COR-L47 (cell line): Measurements from ENCODE around the gene PPID.
A peak's percentile ranks its signal among the peaks of the same experiment; 100 is the strongest.
"Not testable (repeated sequence)": the region's sequence is repeated elsewhere in the genome, so short reads cannot be mapped to it uniquely, and the experiment has no call there.

Experiments
- DNase-seq: peaks from one replicate; lab custom pipeline; 2025; lab: John Stamatoyannopoulos, UW

PPID gene

DNA sequence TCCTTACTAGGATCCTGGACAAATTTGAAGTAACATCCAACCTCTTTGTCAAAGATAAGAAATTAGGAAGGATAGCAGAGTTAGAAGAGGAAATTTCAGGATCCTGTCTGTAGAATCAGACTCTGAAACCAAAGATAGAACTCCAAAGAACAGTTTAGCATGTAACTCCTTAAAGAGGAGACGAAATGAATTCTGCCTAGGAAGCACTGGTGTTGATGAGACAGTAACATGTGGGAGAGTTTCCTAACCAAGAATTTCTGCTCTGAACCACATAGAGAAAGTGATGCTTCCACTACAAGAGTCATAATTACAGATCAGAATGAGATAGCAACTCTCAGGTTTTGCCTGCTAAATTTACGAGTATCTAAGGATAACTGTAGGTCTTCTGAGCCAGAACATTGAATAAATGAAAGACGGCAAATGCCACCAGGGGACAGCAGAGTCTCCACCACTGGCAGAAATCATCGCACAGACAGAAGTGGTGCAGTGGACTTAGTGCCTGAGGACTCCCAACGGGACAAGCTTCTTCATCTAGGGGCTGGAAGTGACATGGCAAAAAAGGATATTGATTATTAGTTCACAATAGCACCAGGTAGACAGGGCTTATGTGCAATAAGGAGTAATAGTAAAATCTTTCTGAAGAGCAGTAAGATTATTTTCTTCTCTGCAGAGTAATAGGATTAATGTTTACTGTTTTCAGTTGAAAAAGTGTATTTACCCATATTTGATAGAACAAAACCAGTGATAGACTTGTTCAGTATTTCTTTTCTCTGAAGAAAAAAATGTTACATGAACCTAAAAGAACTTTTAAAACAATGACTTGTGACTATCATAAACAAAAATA lies 6.7 kb upstream of the PPID start:
- DNase-seq, result peak; percentile 39

DNA sequence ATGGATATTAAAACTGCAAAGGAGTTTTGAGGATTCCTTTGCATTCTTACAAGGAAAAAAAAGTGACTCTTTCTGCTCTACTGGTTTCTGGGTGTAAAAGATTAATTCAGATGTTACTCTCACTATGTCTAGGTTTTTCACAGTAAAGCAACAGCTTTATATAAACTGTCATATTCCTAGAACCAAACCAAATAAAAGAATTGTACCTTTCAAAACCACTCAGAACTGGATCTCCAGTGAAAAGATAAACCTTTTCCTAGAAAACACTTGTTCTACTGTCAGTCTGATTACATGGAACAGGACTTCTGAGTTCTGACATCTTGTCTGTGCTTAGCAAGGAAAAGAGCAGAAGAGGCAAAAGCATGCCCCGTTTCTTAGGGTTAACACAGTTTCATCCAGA lies 5.0 kb upstream of the PPID start:
- no peak for DNase-seq

DNA sequence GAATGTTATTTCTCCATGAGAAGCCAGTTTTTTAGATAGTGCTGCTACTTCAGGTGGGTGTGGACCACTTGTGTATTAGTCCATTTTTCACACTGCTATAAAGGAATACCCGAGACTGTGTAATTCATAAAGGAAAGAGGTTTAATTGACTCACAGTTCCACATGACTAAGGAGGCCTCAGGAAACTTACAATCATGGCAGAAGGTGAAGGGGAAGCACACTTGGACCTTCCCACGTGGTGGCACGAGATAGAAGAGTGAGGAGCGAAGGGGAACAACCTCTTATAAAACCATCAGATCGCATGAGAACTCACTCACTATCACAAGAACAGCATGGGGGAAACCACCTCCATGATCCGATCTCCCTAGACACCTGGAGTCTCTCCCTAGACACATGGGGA lies 3.4 kb upstream of the PPID start:
- DNase-seq, result no peak

DNA sequence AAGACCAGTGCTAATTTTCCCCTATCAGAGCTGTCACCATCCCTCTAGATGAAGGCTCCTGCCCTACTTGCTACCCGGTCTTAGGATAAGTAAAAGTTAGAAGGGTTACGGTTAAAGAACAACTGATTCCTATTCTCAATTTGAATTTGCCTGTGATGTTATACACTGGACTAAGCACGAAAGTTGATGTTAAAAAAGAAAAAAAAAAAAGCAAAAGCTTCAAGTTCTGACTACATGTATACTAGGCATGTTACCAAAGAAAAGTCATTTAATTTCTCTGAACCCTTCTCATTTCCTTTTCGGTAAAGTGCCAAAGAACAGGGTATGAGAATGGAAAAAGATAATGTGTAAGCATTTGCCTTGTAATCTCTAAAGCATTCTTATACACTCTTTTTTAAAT lies 1.4 kb upstream of the PPID start:
- DNase-seq, result no peak

DNA sequence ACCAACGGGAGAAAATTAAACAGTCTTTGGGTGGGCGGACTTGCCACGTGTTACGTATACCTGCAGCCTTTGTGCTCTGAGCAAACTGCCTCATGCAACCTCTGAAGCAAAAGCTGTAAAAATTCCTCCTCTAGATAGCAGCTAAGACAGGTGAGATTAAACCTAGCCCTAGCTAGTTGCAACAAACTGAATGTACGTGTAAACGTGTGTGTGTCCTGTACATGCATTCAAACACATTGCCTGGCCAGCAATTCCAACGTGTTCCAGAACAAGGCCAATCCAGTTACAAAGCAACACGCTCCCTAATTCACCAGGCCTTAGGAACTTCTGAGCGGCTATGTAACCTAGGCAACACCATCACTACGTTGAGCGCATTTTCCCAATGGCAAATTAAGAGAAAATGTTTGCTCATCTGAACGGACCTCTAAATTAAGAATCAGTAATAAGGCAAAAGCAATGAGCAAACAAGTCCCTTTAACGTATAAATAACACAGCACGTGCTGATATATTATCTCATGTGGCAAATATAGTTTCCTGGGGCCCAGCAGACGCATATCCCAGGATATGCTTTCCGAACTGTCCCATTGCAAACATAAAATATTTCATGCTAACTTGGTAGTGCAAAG lies 792 bp downstream of the PPID start:
- DNase-seq, result peak; percentile 15

DNA sequence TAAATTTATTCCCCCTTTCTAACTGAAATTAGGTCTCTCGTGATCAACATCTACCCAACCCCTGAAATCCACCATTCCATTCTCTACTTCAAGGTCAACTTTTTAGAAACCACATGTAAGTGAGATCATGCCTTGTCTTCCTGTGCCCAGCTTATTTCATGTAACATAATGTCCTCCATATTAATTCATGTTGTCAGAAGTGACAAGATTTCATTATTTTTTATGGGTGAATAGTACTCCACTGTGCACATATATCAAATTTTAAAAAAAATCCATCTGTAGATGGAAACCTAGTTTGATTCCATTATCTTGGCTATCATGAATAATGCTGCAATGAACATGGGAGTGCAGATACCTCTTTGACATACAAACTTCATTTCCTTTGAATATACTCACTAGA lies 1.5 kb downstream of the PPID start:
- DNase-seq, result no peak

DNA sequence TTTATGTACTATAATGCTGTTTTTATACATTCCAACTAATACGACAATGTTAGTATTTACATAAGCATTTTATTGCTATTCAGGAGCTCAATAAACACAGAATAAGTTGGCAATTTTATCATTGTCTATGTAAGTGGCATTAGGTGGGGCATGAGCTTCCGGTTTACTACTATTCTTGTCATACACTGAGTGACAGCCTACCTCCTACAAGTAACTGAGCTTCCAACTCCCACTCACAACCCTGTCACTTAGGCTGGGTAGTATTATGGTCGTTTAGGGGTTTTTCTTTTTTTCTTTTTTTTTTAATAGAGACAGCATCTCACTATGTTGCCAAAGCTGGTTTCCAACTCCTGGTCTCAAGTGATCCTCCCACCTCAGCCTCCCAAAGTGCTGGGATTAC lies 7.4 kb downstream of the PPID start:
- DNase-seq, result no peak

DNA sequence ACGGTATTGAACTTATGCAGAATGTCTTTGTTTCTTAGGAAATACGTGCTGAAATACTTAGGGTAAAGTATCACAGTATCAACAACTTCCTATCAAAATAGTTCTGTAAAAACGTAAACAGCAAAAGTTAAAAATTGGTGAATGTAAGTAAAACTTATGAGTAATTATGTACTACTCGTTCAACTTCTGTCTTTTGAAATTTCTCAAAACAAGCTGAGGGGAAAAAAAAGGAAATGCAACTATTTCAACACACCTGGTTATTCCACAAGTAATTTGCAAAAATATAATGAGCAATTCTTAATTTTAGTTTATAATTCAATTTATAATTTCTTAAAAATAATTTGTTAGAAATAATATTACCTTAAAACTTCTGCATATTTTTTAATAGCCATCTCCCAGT lies 8.3 kb downstream of the PPID start:
- DNase-seq, result no peak

DNA sequence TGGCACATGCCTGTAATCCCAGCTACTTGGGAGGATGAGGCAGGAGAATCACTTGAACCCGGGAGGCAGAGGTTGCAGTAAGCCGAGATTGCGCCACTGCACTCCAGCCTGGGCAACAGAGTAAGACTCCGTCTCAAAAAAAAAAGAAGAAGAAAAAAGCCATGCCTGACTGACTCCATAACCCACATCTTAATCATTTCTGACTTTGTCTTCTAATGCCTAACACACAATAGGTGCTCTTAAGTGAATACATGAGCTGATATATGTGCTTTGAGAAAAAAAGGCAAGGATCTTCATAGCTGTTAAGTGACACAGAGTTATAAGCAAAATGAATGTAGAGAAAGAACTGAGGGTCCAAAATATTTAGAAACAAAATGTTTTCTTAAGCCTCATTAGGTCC lies 10.6 kb downstream of the PPID start:
- not testable (repeated sequence) for DNase-seq

DNA sequence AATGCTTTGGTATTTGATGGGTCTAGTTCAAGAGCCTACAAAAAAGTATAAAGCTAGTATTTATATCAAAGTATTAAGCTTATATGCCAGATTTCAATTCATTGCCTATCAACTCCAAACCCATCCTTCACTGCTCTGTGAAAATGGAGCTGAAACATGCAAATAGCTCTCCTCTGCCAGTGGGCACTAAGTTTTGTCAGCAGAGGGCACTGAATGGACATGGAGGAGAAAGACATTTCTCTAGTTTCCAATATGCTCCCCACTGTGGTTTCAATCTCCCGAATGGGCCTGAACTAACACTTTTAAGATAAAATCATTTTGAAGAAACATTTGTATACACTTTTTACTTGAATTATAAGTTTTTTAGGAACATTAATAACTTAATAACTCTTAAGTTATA lies 12.4 kb downstream of the PPID start:
- no peak for DNase-seq

DNA sequence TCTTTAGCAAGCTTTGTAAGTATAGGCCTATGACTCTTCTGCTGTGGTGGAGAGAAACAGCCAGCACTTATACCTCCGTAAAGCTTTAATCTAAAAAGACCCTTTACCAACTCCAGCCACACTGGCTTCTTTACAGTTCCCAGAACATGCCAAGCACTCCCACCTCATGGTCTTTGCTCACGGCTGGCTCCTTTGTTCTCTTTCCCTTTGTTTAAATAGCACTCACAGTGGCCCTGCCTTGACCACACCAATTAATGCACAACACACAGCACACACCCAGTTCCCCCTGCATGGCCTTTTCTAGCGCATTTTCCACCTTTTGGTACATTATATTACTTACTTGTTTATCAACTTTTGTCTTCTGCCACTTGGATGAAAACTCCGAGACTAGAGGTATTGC lies 18.9 kb downstream of the PPID start:
- peak; percentile 16 for DNase-seq

DNA sequence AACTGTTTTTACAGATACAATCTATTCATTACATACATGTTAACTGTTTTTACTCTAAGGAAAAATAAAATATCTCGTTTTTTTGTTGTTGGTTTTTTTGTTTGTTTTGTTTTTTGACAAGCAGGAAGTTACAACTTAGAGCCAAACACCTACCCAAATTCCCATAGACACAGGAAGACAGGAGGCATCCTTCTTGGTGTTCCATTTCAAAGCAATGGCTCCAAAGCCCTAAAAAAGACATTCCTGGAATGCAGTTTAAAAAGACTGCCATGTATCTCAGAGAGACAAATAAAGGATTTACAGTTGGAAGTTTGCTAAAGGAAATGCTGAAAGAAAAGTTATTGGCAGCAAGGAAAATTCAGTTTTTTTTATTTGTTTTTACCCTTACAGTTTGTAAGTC lies 34.4 kb downstream of the PPID start:
- DNase-seq, result no peak

DNA sequence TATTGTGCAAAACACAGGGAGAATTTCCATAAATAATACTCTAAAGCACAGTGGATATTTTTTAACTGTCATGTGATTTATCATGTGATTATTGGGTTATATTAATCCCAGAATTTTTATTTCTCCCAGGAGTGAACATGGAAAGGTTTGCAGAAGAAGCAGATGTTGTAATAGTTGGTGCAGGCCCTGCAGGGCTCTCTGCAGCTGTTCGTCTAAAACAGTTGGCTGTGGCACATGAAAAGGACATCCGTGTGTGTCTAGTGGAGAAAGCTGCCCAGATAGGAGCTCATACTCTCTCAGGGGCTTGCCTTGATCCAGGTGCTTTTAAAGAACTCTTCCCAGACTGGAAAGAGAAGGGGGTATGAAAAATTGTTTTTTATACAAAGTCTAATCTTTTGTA lies 41.1 kb downstream of the PPID start:
- no peak for DNase-seq

DNA sequence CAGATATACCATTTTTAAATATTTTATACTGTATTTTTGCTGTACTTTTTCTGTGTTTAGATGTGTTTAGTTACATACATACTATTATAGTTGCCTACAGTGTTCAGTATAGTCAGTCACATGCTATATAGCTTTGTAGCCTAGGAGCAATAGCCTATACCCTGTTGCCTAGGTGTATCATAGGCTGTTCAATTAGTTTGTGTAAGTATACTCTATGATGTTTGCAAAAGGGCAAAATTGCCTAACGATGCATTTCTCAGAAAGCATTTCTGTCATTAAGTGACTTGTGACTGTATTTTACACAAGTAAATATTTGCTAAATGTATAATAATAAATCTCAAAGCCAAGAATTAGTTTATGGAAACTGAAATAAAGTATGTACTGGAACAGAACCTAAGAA lies 41.6 kb downstream of the PPID start:
- DNase-seq, result no peak

DNA sequence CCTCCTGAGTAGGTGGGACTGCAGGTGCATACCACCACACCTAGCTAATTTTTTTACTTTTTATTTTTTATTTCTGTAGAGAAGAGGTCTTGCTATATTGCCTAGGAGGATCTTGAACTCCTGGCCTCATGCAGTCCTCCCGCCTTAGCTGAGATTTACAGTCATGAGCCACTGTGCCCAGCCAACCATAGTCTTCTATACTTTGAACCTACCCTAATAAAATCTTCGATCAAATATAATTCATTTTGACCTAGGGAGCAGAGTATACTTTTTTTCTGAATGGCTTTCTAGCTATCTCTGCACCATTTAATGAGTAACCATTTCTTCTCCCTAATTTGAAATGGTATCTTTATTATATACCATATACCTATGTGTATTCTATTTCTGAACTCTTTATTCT lies 44.4 kb downstream of the PPID start:
- no peak for DNase-seq

DNA sequence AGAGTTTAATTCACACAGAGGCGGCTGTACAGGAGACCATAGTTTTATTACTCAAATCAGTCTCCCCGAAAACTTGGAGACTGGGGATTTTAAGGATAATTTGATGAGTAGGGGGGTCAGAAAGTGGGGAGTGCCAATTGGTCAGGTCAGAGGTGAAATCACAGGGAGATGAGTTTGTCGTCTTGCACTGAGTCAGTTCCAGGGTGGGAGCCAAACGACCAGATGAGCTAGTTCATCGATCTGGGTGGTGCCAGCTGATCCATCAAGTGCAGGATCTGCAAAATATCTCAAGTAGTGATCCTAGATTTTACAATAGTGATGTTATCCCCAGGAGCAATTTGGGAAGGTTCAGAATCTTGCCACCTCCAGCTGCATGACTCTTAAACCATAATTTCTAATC lies 47.1 kb downstream of the PPID start:
- DNase-seq, result no peak

DNA sequence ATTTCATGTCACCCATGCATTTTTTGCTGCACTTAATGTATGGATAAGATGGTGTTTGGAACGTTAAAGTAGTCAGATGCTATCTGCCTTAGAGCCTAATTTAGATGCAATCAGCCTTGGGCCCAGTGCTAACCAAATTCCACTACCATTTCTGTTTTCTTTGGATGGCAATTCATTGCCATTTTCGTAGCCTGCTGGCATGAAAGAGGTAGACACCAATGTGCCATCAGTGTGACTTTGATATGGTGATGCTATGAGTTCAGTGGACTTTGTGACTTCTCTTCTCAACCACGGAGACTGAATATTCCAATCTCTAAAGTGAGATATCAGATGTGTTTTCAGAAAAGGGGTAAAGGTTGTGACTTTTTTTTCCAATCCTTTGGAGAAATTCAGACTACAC lies 49.6 kb downstream of the PPID start:
- no peak for DNase-seq

DNA sequence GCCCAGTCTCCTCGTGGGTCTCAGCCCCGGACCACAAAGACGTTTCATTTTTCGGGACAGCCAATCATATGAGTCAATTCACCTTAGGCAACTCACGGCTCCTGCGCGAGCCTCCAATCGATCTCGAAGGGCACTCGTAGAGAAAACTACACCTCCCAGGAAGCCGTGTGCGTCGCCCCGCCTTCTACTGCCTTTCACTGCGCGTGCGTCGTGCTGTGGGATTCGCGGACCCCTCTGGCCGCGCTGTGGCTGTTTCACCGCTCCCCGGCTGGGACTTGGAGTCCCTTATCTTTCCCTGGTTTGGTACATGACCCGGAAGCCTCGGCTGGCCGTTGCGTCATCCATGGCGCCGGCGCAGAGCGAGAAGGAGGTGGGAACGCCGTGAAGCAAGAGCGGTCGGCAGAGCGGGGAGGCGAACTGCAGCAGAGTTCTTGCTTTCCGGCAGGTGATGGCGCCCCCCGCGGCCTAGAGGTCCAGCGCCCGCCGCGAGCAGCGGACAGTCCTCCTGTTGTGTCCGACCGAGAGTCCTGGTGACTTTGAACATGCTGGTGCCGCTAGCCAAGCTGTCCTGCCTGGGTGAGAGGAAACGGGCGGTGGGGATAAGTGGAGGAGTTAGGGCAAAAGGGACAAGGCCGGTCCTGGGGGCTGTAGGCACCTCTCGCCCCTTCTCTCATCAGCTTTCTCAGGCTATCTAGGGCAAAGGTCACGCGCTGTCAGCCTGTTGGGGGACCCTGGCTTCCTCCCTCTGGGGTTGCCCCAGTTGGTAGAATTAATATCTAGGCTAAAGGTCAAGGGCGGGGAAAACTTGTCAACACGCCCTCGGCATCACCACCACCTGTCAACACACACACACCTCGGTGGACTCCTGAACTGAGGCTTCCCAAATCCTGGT lies 51.0 kb downstream of the PPID start, which contains the start of gene ETFDH:
Gene ETFDH, plus strand, starts transcription at position 382 of the 892 bp plus-strand sequence. Its CDS starts 161 bp downstream, at position 543.
- peak; percentile 99 for DNase-seq

DNA sequence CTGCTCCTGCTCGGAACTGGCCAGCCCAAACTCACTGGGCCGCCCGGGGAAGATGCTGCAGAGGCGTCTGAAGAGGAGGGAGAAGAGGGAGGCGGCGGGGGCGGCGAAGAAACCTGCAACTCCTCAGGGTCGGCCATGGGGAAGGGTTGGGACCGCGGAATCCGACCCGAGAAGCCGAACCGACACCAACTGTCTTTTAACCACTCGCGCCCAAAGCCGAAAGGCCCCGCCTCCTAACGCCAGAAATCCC lies 51.6 kb downstream of the PPID start, which contains the start of gene C4orf46:
Gene C4orf46, minus strand, starts transcription at position 223 of the 250 bp plus-strand sequence. Its CDS starts 86 bp downstream, at position 137.
- DNase-seq, result no peak

DNA sequence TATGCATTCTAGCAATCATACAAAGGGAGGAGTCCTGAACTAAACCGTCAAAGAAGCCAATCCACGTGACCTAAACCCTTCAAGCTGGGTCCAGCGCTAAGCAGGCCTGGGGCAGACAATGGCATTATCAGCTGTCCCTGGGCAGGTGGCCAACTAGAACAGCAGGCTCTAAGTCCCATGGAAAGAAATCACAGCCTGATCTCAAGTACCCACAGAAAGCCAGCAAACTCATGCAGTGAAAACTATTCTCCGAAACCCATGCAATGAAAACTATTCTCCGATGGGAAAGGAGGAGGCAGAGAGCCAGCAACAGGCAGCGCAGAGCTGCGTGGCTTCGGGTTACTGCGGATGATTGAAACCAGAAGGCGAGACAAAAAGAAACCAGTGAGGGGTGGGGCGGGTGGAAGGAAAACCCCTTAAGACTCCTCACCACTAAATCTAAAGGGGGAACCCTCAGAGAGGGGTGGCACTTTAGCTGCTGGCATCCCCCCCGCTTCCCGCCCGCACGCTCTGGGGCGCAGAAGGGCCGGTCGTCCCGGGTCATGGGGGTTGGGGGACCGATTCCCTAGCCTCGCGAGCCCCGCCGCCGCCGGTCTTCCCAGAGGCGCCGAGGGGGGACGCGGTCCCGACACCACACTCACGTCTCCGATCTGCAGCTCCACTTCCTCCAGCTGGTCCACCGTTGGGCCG lies 52.1 kb downstream of the PPID start:
- peak; percentile 88 for DNase-seq

DNA sequence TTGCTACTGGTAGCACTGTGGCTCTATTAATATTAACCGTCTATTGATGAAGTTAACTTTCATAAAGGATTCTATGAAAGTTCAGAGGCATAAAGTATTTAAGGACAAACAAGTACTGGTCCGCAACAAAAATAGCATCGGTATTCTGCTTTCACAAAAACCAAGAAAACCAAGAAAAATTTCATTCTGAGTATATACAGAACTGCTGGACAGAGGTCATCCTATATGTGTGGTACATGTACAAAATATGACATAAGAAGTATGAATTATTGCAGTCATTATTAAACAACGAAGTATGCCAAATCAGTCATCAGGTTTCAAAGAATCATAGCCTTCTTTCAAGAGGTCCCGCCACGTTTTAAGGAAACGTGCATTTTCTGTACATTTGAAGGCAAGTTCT lies 53.9 kb downstream of the PPID start:
- no peak for DNase-seq

DNA sequence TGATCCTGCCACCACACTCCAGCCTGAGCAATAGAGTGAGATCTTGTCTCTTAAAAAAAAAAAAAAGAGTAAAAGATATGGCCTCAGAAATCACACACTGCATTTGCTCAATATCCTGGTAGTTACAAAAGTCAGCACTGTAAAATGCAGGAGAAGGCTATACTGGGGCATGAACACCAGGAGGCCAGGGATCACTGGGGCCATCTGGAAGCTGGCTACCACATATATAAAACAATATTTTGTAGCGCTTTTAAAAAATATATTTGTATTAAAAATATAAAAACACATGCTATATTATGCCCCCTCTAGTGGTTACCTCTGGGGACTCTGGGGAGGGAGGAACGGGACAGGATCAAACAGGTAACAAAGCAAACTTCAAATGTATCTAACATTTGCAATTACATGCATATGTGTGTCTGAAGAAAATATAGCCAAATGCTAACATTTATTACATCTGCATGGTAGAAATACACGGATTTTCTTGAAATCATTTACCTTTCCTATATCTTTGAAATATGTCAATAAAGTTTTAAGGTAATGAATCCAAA lies 55.5 kb downstream of the PPID start:
- DNase-seq, result no peak
